Smooth muscle cell (in vitro differentiated cells): ENCODE results near the gene ARMC9. TPM values are rescaled to one million over a fixed set of nuclear protein-coding genes. Genes with fewer than 3 reads are reported as not detected.

Experiments used
- DNase-seq: peaks from one replicate; lab custom pipeline; 2025; ENCODE audit not compliant: unreplicated experiment; lab: John Stamatoyannopoulos, UW
- H2AFZ ChIP-seq: fragments of 200-600 bp; sonication (generic); 2 replicates; pipeline ENCODE4 v1.6.0; 2016; ENCODE audit warnings: antibody characterized with exemption, low read depth, mild to moderate bottlenecking
- H3F3A ChIP-seq: fragments of 200-600 bp; sonication (generic); 2 replicates; pipeline ENCODE4 v1.6.0; 2017; ENCODE audit warnings: antibody characterized with exemption, low read depth
- H3K27ac ChIP-seq: fragments of 200-600 bp; sonication (generic); 2 replicates; pipeline ENCODE4 v1.5.1; 2016; ENCODE audit warnings: low read depth, mild to moderate bottlenecking
- H3K27me3 ChIP-seq: fragments of 200-600 bp; sonication (generic); 2 replicates; pipeline ENCODE4 v1.6.1; 2016; ENCODE audit warnings: low read depth, mild to moderate bottlenecking
- H3K36me3 ChIP-seq: fragments of 200-600 bp; sonication (generic); 2 replicates; pipeline ENCODE4 v1.5.1; 2016; ENCODE audit warnings: low read depth
- H3K4me1 ChIP-seq: fragments of 200-600 bp; sonication (generic); 2 replicates; pipeline ENCODE4 v1.5.1; 2016; ENCODE audit warnings: low read depth
- H3K4me2 ChIP-seq: fragments of 200-600 bp; sonication (generic); 2 replicates; pipeline ENCODE4 v1.6.0; 2016; ENCODE audit warnings: mild to moderate bottlenecking
- H3K4me3 ChIP-seq: fragments of 200-600 bp; sonication (generic); 2 replicates; pipeline ENCODE4 v1.5.1; 2016; ENCODE audit warnings: mild to moderate bottlenecking
- H3K79me2 ChIP-seq: fragments of 200-600 bp; sonication (generic); 2 replicates; pipeline ENCODE4 v1.6.0; 2016; ENCODE audit warnings: low read depth, mild to moderate bottlenecking
- H3K9ac ChIP-seq: fragments of 200-600 bp; sonication (generic); 2 replicates; pipeline ENCODE4 v1.6.0; 2016; ENCODE audit warnings: low read depth
- H3K9me3 ChIP-seq: fragments of 200-600 bp; sonication (generic); replicated peaks from 2 replicates; pipeline ENCODE4 v1.5.1; 2016; ENCODE audit warnings: low read depth
- H4K20me1 ChIP-seq: fragments of 200-600 bp; sonication (generic); 2 replicates; pipeline ENCODE4 v1.6.0; 2016; ENCODE audit warnings: low read depth
- CTCF ChIP-seq: fragments of 200-600 bp; sonication (generic); IDR thresholded peaks from 2 replicates; pipeline ENCODE4 v1.5.1; 2017; ENCODE audit warnings: borderline replicate concordance, mild to moderate bottlenecking, antibody characterized with exemption; ENCODE audit not compliant: insufficient read depth, poor library complexity, severe bottlenecking
- WGBS: methylation state at CpG from one replicate; pipeline ENCODE4 v1.1.7; 2016; ENCODE audit warnings: low lambda C conversion rate; 5-methylcytosine and 5-hydroxymethylcytosine counted together
- polyA plus RNA-seq: library from polyadenylated mRNA; unstranded; fragments of >200 nt; fragmentation: Nextera tagmentation; extraction: Ambion mirVana; gene quantifications from 2 replicates; pipeline ENCODE4 v1.2.1, GENCODE V29; 2016
- total RNA-seq: library from RNA; depleted of rRNA; stranded (reverse); fragments of >200 nt; gene quantifications from 2 replicates; pipeline ENCODE4 v1.2.3, GENCODE V29; 2014

The ARMC9 gene
- total and polyA plus RNA-seq, 2 experiments from 2014 or later = 34.7 to 51.0 TPM

- H3K4me2 ChIP-seq = no peak overlapping the region
- DNase-seq = no peak
- H4K20me1 ChIP-seq = no peaks in the 10 kb centered on the region
- H3K36me3 ChIP-seq = peaks cover 31% of the 10 kb centered on the region
- no peak overlapping the region for H3K4me3 ChIP-seq
- H3K27ac ChIP-seq = no peak overlapping the region
- no peak overlapping the region for H2AFZ ChIP-seq
- WGBS = 98% methylated on average over 9 of the region's 9 CpGs
- H3F3A ChIP-seq = no peaks in the 10 kb centered on the region
- no peaks in the 10 kb centered on the region for H3K9me3 ChIP-seq
- TF ChIP-seq CTCF = no peak
- no peaks in the 10 kb centered on the region for H3K4me1 ChIP-seq
- H3K9ac ChIP-seq = no peak overlapping the region
- H3K79me2 ChIP-seq = no peaks in the 10 kb centered on the region
- no peaks in the 10 kb centered on the region for H3K27me3 ChIP-seq
Observed at GRCh38 chr2:231280846-231281245, 82.4 kb downstream of the ARMC9 start.

GRCh38 chr2:231284296-231284695 is 85.9 kb downstream of the ARMC9 start:
- Histone ChIP-seq H3K9me3 (no peaks in the 10 kb centered on the region), H3K4me1 (no peaks in the 10 kb centered on the region), H3K4me2 (no peak overlapping the region), H3K79me2 (no peaks in the 10 kb centered on the region), H3K9ac (no peak overlapping the region), H2AFZ (no peak overlapping the region), H3K27me3 (no peaks in the 10 kb centered on the region), H3K27ac (no peak overlapping the region), H4K20me1 (no peaks in the 10 kb centered on the region), H3K4me3 (no peak overlapping the region), H3F3A (no peaks in the 10 kb centered on the region), H3K36me3 (peaks cover 13% of the 10 kb centered on the region)
- no peak for TF ChIP-seq CTCF
- DNase-seq = no peak
- WGBS = 91% methylated on average over 2 of the region's 2 CpGs

- Histone ChIP-seq H3K36me3 (peaks cover 13% of the 10 kb centered on the region), H3K9ac (no peak overlapping the region), H3F3A (no peaks in the 10 kb centered on the region), H3K4me3 (no peak overlapping the region), H3K27me3 (no peaks in the 10 kb centered on the region), H3K4me1 (no peaks in the 10 kb centered on the region), H3K79me2 (no peaks in the 10 kb centered on the region), H2AFZ (no peak overlapping the region), H4K20me1 (no peaks in the 10 kb centered on the region), H3K27ac (no peak overlapping the region), H3K9me3 (no peaks in the 10 kb centered on the region), H3K4me2 (no peak overlapping the region)
- WGBS = 90% methylated on average over 4 of the region's 4 CpGs
- TF ChIP-seq CTCF = no peak
- no peak for DNase-seq
Observed at GRCh38 chr2:231286964-231287363, 88.5 kb downstream of the ARMC9 start.

- Histone ChIP-seq H3K9me3 (no peaks in the 10 kb centered on the region), H3K27me3 (no peaks in the 10 kb centered on the region), H4K20me1 (no peaks in the 10 kb centered on the region), H3F3A (no peaks in the 10 kb centered on the region), H3K79me2 (no peaks in the 10 kb centered on the region), H2AFZ (no peak overlapping the region), H3K4me1 (no peaks in the 10 kb centered on the region), H3K27ac (no peak overlapping the region), H3K36me3 (peaks cover 12% of the 10 kb centered on the region), H3K4me2 (no peak overlapping the region), H3K4me3 (no peak overlapping the region), H3K9ac (no peak overlapping the region)
- TF ChIP-seq CTCF = no peak
- 95% methylated on average over 5 of the region's 5 CpGs for WGBS
- DNase-seq = no peak
Observed at GRCh38 chr2:231287696-231288095, 89.3 kb downstream of the ARMC9 start.
